PC-9 (cell line): ENCODE measurements around the gene EXO1. TPM values are rescaled to one million over a fixed set of nuclear protein-coding genes. Genes with fewer than 3 reads are reported as not detected.

Experiments used
- BruUV-seq: library from RNA; stranded (reverse); fragments of 400-500 nt; replicated peaks from 2 replicates; lab custom pipeline; 2021; lab: Mats Ljungman, UMichigan
- CTCF ChIA-PET: fragments of 300-600 bp; sonication (Branson Sonifier 250); formaldehyde crosslinking; loops from one replicate; lab custom pipeline; 2022; ENCODE audit warnings: antibody characterized with exemption; lab: Charles Lee
- POLR2A ChIA-PET: fragments of 300-600 bp; sonication (Branson Sonifier 250); formaldehyde crosslinking; loops from one replicate; lab custom pipeline; 2022; ENCODE audit warnings: antibody characterized with exemption; ENCODE audit not compliant: unreplicated experiment; lab: Charles Lee
- DNase-seq, 2 experiments: peaks; one replicate each; pipeline versions ENCODE4 v3.0.0 to v3.0.0-alpha.2; 2015 to 2022; ENCODE audit warnings: mixed read lengths in 1 of 2
- H2AFZ ChIP-seq: fragments of 200-600 bp; sonication (generic); 2 replicates; pipeline ENCODE4 v1.8.1; 2017; ENCODE audit warnings: antibody characterized with exemption
- H3F3A ChIP-seq: fragments of 200-600 bp; sonication (generic); 2 replicates; pipeline ENCODE4 v1.8.1; 2017; ENCODE audit warnings: antibody characterized with exemption, mild to moderate bottlenecking, low read depth; ENCODE audit not compliant: insufficient read depth
- H3K27ac ChIP-seq: fragments of 200-600 bp; sonication (generic); 2 replicates; pipeline ENCODE4 v1.6.1; 2016; ENCODE audit warnings: mixed run types
- H3K27me3 ChIP-seq: fragments of 200-600 bp; sonication (generic); 2 replicates; pipeline ENCODE4 v1.6.1; 2016; ENCODE audit warnings: low read depth, mixed run types; ENCODE audit not compliant: insufficient read depth
- H3K36me3 ChIP-seq: fragments of 200-600 bp; sonication (generic); 2 replicates; pipeline ENCODE4 v1.6.1; 2016; ENCODE audit warnings: low read depth, mixed run types
- H3K4me1 ChIP-seq: fragments of 200-600 bp; sonication (generic); replicated peaks from 2 replicates; pipeline ENCODE4 v1.6.1; 2016; ENCODE audit warnings: mixed run types; ENCODE audit not compliant: insufficient read depth
- H3K4me2 ChIP-seq: fragments of 200-600 bp; sonication (generic); 2 replicates; pipeline ENCODE4 v1.6.1; 2017; ENCODE audit warnings: mixed run types
- H3K4me3 ChIP-seq: fragments of 200-600 bp; sonication (generic); 2 replicates; pipeline ENCODE4 v1.6.1; 2016; ENCODE audit warnings: mixed run types
- H3K79me2 ChIP-seq: fragments of 200-600 bp; sonication (generic); 2 replicates; pipeline ENCODE4 v1.6.1; 2017; ENCODE audit warnings: low read depth, mixed run types
- H3K9me2 ChIP-seq: fragments of 200-600 bp; sonication (generic); 2 replicates; pipeline ENCODE4 v1.8.1; 2017; ENCODE audit warnings: mild to moderate bottlenecking; ENCODE audit not compliant: insufficient read depth
- H3K9me3 ChIP-seq: fragments of 200-600 bp; sonication (generic); 2 replicates; pipeline ENCODE4 v1.8.1; 2016; ENCODE audit warnings: low read depth; ENCODE audit not compliant: insufficient read depth
- H4K20me1 ChIP-seq: fragments of 200-600 bp; sonication (generic); 2 replicates; pipeline ENCODE4 v1.8.1; 2017; ENCODE audit not compliant: insufficient read depth
- EZH2 ChIP-seq: fragments of 200-600 bp; sonication (generic); IDR thresholded peaks from 2 replicates; pipeline ENCODE4 v1.8.0; 2017; ENCODE audit warnings: antibody characterized with exemption, low read depth
- intact Hi-C: fragments of 100-400 bp; cut with micrococcal nuclease; formaldehyde crosslinking; loops from one replicate; pipeline ENCODE4 v1.10.0; 2022; ENCODE audit not compliant: unreplicated experiment
- total RNA-seq: library from RNA; stranded (reverse); gene quantifications from 2 replicates; pipeline ENCODE4 v1.2.3, GENCODE V29; 2021
- TF ChIP-seq, protein P1 (sequence below): fragments of 200-600 bp; sonication (generic); conservative IDR thresholded peaks from 2 replicates; pipeline ENCODE4 v1.6.1; 2017; ENCODE audit warnings: mixed run types, antibody characterized with exemption, mild to moderate bottlenecking, moderate library complexity

Gene EXO1
- total RNA-seq, 1 experiment from 2014 or later, result 32.1 TPM

DNA sequence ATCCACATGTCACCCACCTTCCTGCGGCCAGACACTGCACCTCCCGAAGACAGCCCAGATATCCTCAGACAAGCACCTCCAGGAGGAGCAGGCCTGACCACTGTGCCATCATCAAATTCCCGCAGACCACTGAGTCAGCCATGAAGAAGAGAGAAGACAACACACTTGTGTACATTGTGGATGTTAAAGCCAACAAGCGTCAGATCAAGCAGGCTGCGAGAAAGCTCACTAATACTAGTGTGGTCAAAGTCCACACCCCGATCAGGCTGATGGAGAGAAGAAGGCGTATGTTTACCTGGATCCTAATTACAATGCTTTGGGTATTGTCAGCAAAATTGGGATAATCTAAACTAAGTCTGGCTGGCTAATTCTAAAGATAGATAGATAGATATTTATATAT lies 68.2 kb downstream of the EXO1 start:
- H3K4me1 ChIP-seq, result no peaks in the 10 kb centered on the region
- no peak overlapping the region for H3K4me2 ChIP-seq
- CTCF ChIA-PET, result no interaction called here
- no peak overlapping the region for H3K27ac ChIP-seq
- intact Hi-C loops, result no loop called here
- no peaks in the 10 kb centered on the region for H3K9me2 ChIP-seq
- H4K20me1 ChIP-seq, result no peaks in the 10 kb centered on the region
- no peaks in the 10 kb centered on the region for H3K27me3 ChIP-seq
- DNase-seq, result no peak
- H3K79me2 ChIP-seq, result no peaks in the 10 kb centered on the region
- H2AFZ ChIP-seq, result no peak overlapping the region
- H3K9me3 ChIP-seq, result no peaks in the 10 kb centered on the region
- TF ChIP-seq EZH2, result no peak
- TF ChIP-seq, protein P1, sequence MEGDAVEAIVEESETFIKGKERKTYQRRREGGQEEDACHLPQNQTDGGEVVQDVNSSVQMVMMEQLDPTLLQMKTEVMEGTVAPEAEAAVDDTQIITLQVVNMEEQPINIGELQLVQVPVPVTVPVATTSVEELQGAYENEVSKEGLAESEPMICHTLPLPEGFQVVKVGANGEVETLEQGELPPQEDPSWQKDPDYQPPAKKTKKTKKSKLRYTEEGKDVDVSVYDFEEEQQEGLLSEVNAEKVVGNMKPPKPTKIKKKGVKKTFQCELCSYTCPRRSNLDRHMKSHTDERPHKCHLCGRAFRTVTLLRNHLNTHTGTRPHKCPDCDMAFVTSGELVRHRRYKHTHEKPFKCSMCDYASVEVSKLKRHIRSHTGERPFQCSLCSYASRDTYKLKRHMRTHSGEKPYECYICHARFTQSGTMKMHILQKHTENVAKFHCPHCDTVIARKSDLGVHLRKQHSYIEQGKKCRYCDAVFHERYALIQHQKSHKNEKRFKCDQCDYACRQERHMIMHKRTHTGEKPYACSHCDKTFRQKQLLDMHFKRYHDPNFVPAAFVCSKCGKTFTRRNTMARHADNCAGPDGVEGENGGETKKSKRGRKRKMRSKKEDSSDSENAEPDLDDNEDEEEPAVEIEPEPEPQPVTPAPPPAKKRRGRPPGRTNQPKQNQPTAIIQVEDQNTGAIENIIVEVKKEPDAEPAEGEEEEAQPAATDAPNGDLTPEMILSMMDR, result no peak
- POLR2A ChIA-PET, result no interaction called here
- H3F3A ChIP-seq, result no peaks in the 10 kb centered on the region
- BruUV-seq, result no TSS peak
- H3K36me3 ChIP-seq, result no peaks in the 10 kb centered on the region
- H3K4me3 ChIP-seq, result no peak overlapping the region

DNA sequence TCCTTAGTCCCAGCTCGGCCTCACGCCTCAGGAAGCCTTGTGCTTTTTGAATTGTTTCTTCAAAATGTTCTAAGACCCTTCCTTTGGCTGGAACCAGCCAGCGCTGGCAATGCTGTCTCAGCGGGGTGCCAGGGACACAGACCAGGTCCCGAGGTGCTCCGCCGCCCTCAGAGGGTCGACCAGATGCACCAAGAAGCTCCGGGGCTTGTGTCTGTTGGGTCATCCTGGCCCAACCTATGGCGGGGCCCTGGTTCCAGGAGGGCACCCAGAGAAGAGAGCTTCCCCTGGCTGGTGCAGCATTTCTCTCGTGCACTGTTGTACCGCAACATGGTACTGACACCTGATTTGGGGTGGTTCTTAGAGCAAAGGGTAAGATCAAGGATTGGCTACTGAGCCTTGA lies 69.5 kb downstream of the EXO1 start:
- no TSS peak for BruUV-seq
- H3K27me3 ChIP-seq, result no peaks in the 10 kb centered on the region
- no peak overlapping the region for H2AFZ ChIP-seq
- no peaks in the 10 kb centered on the region for H4K20me1 ChIP-seq
- DNase-seq, result no peak
- H3K9me3 ChIP-seq, result no peaks in the 10 kb centered on the region
- no peaks in the 10 kb centered on the region for H3K79me2 ChIP-seq
- CTCF ChIA-PET, result no interaction called here
- intact Hi-C loops, result no loop called here
- H3K36me3 ChIP-seq, result no peaks in the 10 kb centered on the region
- no peaks in the 10 kb centered on the region for H3K9me2 ChIP-seq
- H3K27ac ChIP-seq, result no peak overlapping the region
- POLR2A ChIA-PET, result no interaction called here
- H3K4me3 ChIP-seq, result no peak overlapping the region
- no peak for TF ChIP-seq EZH2
- TF ChIP-seq, protein P1, result no peak
- H3K4me1 ChIP-seq, result no peaks in the 10 kb centered on the region
- no peak overlapping the region for H3K4me2 ChIP-seq
- no peaks in the 10 kb centered on the region for H3F3A ChIP-seq

DNA sequence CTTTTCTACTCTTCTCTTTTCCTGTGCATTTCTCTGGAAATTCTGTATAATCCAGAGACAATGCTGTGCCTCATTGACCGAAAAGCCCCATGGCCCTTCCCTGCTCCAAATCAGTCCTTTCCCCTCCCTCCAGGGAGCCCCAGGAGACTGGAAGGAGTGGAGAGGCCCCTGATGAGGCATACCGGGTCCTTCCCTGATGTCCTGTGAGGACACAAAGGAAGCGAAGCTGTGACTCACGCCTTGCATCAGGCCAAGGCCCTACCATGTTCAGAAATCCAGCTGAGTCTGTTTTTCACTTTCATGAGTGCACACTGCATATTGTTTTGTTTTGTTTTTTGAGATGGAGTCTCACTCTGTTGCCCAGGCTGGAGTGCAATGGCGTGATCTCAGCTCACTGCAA lies 70.9 kb downstream of the EXO1 start:
- ChIA-PET POLR2A (interaction anchor here (0.6 kb wide), 1 partner anchor 78 kb away, joined by 3 read pairs; no protein-coding TSS in a partner anchor), CTCF (no interaction called here)
- TF ChIP-seq EZH2, result no peak
- TF ChIP-seq, protein P1, result no peak
- intact Hi-C loops, result no loop called here
- Histone ChIP-seq H3K4me2 (no peak overlapping the region), H3K4me3 (no peak overlapping the region), H3K9me3 (no peaks in the 10 kb centered on the region), H3K9me2 (no peaks in the 10 kb centered on the region), H3K27me3 (no peaks in the 10 kb centered on the region), H3K4me1 (no peaks in the 10 kb centered on the region), H3K79me2 (no peaks in the 10 kb centered on the region), H3F3A (no peaks in the 10 kb centered on the region), H3K36me3 (no peaks in the 10 kb centered on the region), H2AFZ (no peak overlapping the region), H4K20me1 (no peaks in the 10 kb centered on the region), H3K27ac (no peak overlapping the region)
- BruUV-seq, result no TSS peak
- DNase-seq, result no peak
